Measurements from ENCODE around the gene CLCA2.
"Not testable (repeated sequence)": the region's sequence is repeated elsewhere in the genome, so short reads cannot be mapped to it uniquely, and the experiment has no call there.

Gene CLCA2

GRCh38 chr1:86499987-86500593 is 76.1 kb downstream of the CLCA2 start:
- TF ChIP-seq, protein P1, sequence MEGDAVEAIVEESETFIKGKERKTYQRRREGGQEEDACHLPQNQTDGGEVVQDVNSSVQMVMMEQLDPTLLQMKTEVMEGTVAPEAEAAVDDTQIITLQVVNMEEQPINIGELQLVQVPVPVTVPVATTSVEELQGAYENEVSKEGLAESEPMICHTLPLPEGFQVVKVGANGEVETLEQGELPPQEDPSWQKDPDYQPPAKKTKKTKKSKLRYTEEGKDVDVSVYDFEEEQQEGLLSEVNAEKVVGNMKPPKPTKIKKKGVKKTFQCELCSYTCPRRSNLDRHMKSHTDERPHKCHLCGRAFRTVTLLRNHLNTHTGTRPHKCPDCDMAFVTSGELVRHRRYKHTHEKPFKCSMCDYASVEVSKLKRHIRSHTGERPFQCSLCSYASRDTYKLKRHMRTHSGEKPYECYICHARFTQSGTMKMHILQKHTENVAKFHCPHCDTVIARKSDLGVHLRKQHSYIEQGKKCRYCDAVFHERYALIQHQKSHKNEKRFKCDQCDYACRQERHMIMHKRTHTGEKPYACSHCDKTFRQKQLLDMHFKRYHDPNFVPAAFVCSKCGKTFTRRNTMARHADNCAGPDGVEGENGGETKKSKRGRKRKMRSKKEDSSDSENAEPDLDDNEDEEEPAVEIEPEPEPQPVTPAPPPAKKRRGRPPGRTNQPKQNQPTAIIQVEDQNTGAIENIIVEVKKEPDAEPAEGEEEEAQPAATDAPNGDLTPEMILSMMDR (IDR thresholded peaks at IDR 0.05; ENCODE audit: poor library complexity, severe bottlenecking) = peak; percentile 88
- DNase-seq (ENCODE audit: low spot score) (no peak), ATAC-seq (ENCODE audit: low read depth) (no peak)
- no peaks in the 10 kb centered on the region for H3K27me3 ChIP-seq (ENCODE audit: insufficient read depth, poor library complexity, severe bottlenecking)
- no peaks in the 10 kb centered on the region for H3K9me3 ChIP-seq (ENCODE audit: severe bottlenecking)
- peaks cover 5% of the 10 kb centered on the region for H3K4me1 ChIP-seq (ENCODE audit: insufficient read depth, poor library complexity, severe bottlenecking)
- no peaks in the 10 kb centered on the region for H3K36me3 ChIP-seq (ENCODE audit: low read depth)
- H3K4me3 ChIP-seq (ENCODE audit: severe bottlenecking) = no peak overlapping the region
- no peak overlapping the region for H3K27ac ChIP-seq (ENCODE audit: poor library complexity, severe bottlenecking)

DNA sequence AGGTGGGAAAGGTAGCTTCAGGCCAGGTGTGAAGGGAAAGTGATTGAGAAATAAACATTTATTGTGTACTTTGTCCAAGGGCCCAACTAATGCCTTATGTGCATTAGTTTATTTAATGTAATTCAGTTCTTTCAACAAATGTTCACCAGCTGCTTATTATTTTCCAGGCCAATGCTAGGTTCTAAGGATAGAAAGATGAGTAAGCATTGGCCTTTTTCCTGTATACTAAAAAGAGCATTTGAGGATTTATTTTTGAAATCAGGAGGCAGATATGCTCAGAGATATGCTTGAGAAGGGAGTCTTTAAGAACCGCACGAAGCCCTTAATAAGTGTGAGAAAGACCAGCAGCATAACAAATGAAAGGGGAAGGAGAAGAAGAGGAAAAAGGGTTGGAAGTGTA is 76.7 kb downstream of the CLCA2 start:
- Histone ChIP-seq H3K9me3 (ENCODE audit: severe bottlenecking) (no peaks in the 10 kb centered on the region), H3K4me3 (ENCODE audit: severe bottlenecking) (no peak overlapping the region), H3K36me3 (ENCODE audit: low read depth) (no peaks in the 10 kb centered on the region), H3K27me3 (ENCODE audit: insufficient read depth, poor library complexity, severe bottlenecking) (no peaks in the 10 kb centered on the region), H3K27ac (ENCODE audit: poor library complexity, severe bottlenecking) (no peak overlapping the region), H3K4me1 (ENCODE audit: insufficient read depth, poor library complexity, severe bottlenecking) (peaks cover 5% of the 10 kb centered on the region)
- DNase-seq (ENCODE audit: low spot score) (no peak), ATAC-seq (ENCODE audit: low read depth) (no peak)
- TF ChIP-seq, protein P1 (IDR thresholded peaks at IDR 0.05; ENCODE audit: poor library complexity, severe bottlenecking) = no peak

- Histone ChIP-seq H3K4me3 (ENCODE audit: severe bottlenecking) (peak overlapping the region; percentile 31), H3K27ac (ENCODE audit: poor library complexity, severe bottlenecking) (peak overlapping the region; percentile 30)
- H3K4me1 ChIP-seq (ENCODE audit: insufficient read depth, poor library complexity, severe bottlenecking); H3K27me3 ChIP-seq (ENCODE audit: insufficient read depth, poor library complexity, severe bottlenecking); DNase-seq (ENCODE audit: low spot score); H3K36me3 ChIP-seq (ENCODE audit: low read depth); H3K9me3 ChIP-seq (ENCODE audit: severe bottlenecking): not testable (repeated sequence)
- TF ChIP-seq, protein P1 (IDR thresholded peaks at IDR 0.05; ENCODE audit: poor library complexity, severe bottlenecking) = peak; percentile 76
- ATAC-seq (ENCODE audit: low read depth) = peak; percentile 59
Measured at GRCh38 chr1:86502125-86502646, 78.2 kb downstream of the CLCA2 start.

DNA sequence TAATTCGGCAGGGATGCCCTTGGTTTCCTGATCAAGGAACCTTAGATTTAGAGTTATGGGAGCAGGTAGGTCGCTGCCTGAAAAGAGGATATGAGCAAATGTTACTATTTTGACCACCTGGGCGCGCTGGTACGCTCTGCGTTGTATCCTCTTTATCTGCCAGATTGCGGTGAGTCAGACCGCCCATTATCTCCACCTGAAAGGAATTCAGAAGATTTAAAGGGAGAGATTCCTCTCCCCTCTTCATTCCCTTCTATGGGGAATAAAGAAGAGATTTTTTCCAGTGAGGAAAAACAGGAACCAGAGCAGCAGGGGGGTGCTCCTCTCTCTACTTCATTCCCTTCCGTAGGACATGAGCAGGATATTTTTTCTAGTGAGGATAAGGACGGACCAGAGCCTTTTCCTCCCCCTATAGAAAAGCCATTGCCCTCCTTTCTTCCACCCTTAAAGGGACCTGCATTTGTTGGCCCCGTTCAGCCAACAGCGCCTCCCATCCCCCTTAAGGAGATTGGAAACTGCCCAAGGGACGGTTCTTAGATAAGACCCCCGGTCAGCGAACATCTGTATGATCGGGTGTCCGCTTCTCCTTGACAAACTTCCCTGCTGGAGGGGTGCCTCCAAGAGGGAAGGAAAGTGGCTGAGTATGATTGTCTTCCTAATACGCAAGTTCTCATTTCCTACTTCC is 78.9 kb downstream of the CLCA2 start:
- DNase-seq (ENCODE audit: low spot score) = peak; percentile 76
- TF ChIP-seq, protein P1 (IDR thresholded peaks at IDR 0.05; ENCODE audit: poor library complexity, severe bottlenecking) = peak; percentile 60
- Histone ChIP-seq H3K27ac (ENCODE audit: poor library complexity, severe bottlenecking) (peak overlapping the region; percentile 30), H3K9me3 (ENCODE audit: severe bottlenecking) (no peaks in the 10 kb centered on the region), H3K27me3 (ENCODE audit: insufficient read depth, poor library complexity, severe bottlenecking) (no peaks in the 10 kb centered on the region), H3K4me3 (ENCODE audit: severe bottlenecking) (peak overlapping the region; percentile 31), H3K36me3 (ENCODE audit: low read depth) (no peaks in the 10 kb centered on the region), H3K4me1 (ENCODE audit: insufficient read depth, poor library complexity, severe bottlenecking) (peaks cover 5% of the 10 kb centered on the region)
- peak; percentile 95 for ATAC-seq (ENCODE audit: low read depth)

Measured in RWPE2 (cell line).